Transverse colon (tissue), 4 donors: ENCODE data around the gene LYPD6B.

Source experiments
- EP300 ChIP-seq: sonication (generic); formaldehyde crosslinking; IDR thresholded peaks from one replicate; pipeline ENCODE4 v1.6.1; 2017; ENCODE audit warnings: antibody characterized with exemption, low read depth
- POLR2A ChIP-seq: fragments of 450-650 bp; IDR thresholded peaks from one replicate; pipeline ENCODE4 v1.6.1; 2016; ENCODE audit warnings: antibody characterized with exemption, mild to moderate bottlenecking, moderate library complexity
- POLR2AphosphoS5 ChIP-seq, 3 donors: sonication (generic); formaldehyde crosslinking; IDR thresholded peaks; one replicate each; pipeline ENCODE4 v1.6.1; 2016; ENCODE audit warnings: antibody characterized with exemption in 3 of 3
- TF ChIP-seq, protein P1 (sequence below), 5 experiments: fragments of 200-600 bp in 3 of 5; fragments of 450-650 bp in 2 of 5; sonication (generic) in 3 of 5; IDR thresholded peaks; 1 replicate in 2 of 5; 2 replicates in 3 of 5; pipeline ENCODE4 v1.5.1; 2016 to 2017; ENCODE audit warnings: antibody characterized with exemption in 5 of 5, inconsistent platforms in 3 of 5, mild to moderate bottlenecking in 2 of 5, moderate library complexity in 1 of 5

DNA sequence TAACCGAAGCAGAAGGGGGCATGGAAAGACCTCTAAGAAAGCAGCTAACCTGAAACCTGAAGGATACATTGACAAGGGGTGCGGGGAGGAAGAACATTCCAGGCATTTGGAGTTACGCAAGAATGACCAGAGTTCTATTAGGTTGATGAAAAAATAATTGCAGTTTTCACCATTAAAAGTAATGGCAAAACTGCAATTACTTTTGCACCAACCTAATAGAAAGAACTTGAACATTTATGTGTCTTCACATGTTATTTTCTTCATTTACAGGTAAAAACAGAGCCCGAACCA lies 110.5 kb downstream of the LYPD6B start:
- TF ChIP-seq POLR2A: no peak
- TF ChIP-seq, protein P1, sequence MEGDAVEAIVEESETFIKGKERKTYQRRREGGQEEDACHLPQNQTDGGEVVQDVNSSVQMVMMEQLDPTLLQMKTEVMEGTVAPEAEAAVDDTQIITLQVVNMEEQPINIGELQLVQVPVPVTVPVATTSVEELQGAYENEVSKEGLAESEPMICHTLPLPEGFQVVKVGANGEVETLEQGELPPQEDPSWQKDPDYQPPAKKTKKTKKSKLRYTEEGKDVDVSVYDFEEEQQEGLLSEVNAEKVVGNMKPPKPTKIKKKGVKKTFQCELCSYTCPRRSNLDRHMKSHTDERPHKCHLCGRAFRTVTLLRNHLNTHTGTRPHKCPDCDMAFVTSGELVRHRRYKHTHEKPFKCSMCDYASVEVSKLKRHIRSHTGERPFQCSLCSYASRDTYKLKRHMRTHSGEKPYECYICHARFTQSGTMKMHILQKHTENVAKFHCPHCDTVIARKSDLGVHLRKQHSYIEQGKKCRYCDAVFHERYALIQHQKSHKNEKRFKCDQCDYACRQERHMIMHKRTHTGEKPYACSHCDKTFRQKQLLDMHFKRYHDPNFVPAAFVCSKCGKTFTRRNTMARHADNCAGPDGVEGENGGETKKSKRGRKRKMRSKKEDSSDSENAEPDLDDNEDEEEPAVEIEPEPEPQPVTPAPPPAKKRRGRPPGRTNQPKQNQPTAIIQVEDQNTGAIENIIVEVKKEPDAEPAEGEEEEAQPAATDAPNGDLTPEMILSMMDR (IDR thresholded peaks at IDR 0.05): no peak
- no peak for TF ChIP-seq EP300
- TF ChIP-seq POLR2AphosphoS5 (IDR thresholded peaks at IDR 0.05): no peak
